Epithelial cell of proximal tubule (primary cell): ENCODE results near the gene PLCL2. TPM values are rescaled to one million over a fixed set of nuclear protein-coding genes. Genes with fewer than 3 reads are reported as not detected.
A peak's percentile ranks its signal among the peaks of the same experiment; 100 is the strongest.

ENCODE experiments used
- DNase-seq: peaks from one replicate; pipeline ENCODE4 v3.0.0-alpha.2; 2011; ENCODE audit warnings: low read depth
- H3K4me3 ChIP-seq: 2 replicates; pipeline ENCODE4 v1.5.1; 2011; ENCODE audit warnings: low read depth, mild to moderate bottlenecking, low read length
- total RNA-seq: library from RNA; depleted of rRNA; stranded (reverse); fragments of >200 nt; gene quantifications from 2 replicates; pipeline ENCODE4 v1.2.3, GENCODE V29; 2015
- TF ChIP-seq, protein P1 (sequence below): conservative IDR thresholded peaks from 2 replicates; pipeline ENCODE4 v1.5.1; 2012; ENCODE audit warnings: low read depth, mild to moderate bottlenecking, low read length

PLCL2 gene
- total RNA-seq, 1 donor from 2014 or later = 3.5 TPM

- no peak overlapping the region for H3K4me3 ChIP-seq
- DNase-seq = no peak
Measured at GRCh38 chr3:16916840-16917239, 32.1 kb downstream of the PLCL2 start.

GRCh38 chr3:16917256-16917935 lies 32.6 kb downstream of the PLCL2 start:
- DNase-seq = no peak
- H3K4me3 ChIP-seq = no peak overlapping the region
- TF ChIP-seq, protein P1, sequence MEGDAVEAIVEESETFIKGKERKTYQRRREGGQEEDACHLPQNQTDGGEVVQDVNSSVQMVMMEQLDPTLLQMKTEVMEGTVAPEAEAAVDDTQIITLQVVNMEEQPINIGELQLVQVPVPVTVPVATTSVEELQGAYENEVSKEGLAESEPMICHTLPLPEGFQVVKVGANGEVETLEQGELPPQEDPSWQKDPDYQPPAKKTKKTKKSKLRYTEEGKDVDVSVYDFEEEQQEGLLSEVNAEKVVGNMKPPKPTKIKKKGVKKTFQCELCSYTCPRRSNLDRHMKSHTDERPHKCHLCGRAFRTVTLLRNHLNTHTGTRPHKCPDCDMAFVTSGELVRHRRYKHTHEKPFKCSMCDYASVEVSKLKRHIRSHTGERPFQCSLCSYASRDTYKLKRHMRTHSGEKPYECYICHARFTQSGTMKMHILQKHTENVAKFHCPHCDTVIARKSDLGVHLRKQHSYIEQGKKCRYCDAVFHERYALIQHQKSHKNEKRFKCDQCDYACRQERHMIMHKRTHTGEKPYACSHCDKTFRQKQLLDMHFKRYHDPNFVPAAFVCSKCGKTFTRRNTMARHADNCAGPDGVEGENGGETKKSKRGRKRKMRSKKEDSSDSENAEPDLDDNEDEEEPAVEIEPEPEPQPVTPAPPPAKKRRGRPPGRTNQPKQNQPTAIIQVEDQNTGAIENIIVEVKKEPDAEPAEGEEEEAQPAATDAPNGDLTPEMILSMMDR = no peak

More at GRCh38 chr3:16916840-16917239, 32.1 kb downstream of the PLCL2 start:
- TF ChIP-seq, protein P1 = no peak

DNA sequence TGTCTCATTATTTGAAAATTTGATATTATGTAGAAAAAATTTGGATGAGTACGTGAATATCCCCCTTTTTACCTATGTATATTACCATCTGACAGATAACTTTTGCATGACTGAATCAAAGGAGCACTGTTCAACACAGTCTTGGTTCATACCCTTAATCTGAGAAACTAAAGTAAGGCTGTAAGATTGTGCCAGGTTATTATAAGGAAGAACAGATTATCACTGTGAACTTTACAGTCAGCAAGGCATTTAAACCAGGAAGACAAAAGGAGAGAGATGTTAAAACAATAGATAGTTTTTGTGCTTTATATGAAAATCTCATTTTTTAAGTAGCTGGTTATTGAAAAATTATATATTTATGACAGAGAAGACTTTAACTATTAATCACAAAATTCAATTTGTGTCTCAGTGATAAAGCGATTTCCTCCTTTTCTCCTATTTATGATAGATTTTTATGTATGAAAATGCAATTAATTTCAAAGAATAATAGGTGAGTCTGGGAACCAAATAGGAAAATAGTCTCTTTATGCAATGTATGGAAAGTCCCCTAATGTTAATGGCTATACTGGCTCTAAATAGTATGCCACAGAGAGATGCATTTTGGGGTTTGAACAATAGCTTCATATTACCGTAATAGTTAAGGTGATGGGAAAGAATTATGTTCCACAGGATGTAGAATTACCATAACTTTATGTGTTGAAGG lies 33.4 kb downstream of the PLCL2 start:
- TF ChIP-seq, protein P1 = no peak
- DNase-seq = no peak

DNA sequence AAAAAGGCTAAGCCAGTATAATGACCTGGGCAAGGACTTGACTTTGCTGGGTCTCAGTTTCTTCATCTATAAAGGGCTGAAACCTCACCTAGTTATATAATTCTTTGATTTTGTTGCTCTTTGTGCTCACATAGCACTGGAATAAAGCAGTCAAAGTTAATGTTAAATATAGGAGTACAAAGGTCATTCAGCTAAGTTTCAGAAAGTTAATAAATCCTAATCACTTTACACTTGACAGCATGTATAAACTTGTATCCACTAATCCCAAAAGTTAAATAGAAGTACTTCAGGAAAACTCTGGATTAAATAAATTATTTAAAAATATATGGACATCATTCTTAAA lies 33.9 kb downstream of the PLCL2 start:
- no peak for DNase-seq
- TF ChIP-seq, protein P1 = no peak
- H3K4me3 ChIP-seq = no peak overlapping the region

More for the DNA sequence above, 33.4 kb downstream of the PLCL2 start:
- no peak overlapping the region for H3K4me3 ChIP-seq

GRCh38 chr3:16923112-16923511 lies 38.4 kb downstream of the PLCL2 start:
- TF ChIP-seq, protein P1 = no peak
- DNase-seq = no peak
- H3K4me3 ChIP-seq = no peak overlapping the region

- no peak for DNase-seq
- no peak overlapping the region for H3K4me3 ChIP-seq
- TF ChIP-seq, protein P1 = peak; percentile 20
Measured at GRCh38 chr3:16927485-16927884, 42.7 kb downstream of the PLCL2 start.
